Measurements from ENCODE around the gene RGMB. TPM values are rescaled to one million over a fixed set of nuclear protein-coding genes. Genes with fewer than 3 reads are reported as not detected.
A peak's percentile ranks its signal among the peaks of the same experiment; 100 is the strongest.

RGMB gene
- total RNA-seq, 1 experiment from 2014 or later = 35.8 TPM

DNA sequence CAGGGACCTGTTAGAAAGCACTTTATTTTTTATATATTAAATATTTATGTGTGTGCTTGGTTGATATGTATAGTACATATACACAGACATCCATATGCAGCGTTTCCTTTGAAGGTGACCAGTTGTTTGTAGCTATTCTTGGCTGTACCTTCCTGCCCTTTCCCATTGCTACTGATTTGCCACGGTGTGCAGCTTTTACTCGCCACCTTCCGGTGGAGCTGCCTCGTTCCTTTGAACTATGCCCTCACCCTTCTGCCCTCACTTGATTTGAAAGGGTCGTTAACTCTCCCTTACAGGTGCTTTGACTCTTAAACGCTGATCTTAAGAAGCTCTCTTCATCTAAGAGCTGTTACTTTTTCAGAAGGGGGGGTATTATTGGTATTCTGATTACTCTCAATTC lies 20.5 kb downstream of the RGMB start:
- intact Hi-C loops (cut with micrococcal nuclease; ENCODE audit: unreplicated experiment) = no loop called here
- DNase-seq = no peak
- CTCF ChIA-PET = no interaction called here
- no peaks in the 10 kb centered on the region for H3K9me3 Mint-ChIP-seq (ENCODE audit: low read depth, unreplicated experiment)
- H3K27ac Mint-ChIP-seq (ENCODE audit: unreplicated experiment) = no peak overlapping the region
- H3K4me3 Mint-ChIP-seq (ENCODE audit: low read depth, unreplicated experiment) = no peak overlapping the region
- H3K27me3 Mint-ChIP-seq (ENCODE audit: unreplicated experiment) = no peaks in the 10 kb centered on the region
- peaks cover 4% of the 10 kb centered on the region for H3K36me3 Mint-ChIP-seq (ENCODE audit: insufficient read depth, unreplicated experiment)
- peaks cover 13% of the 10 kb centered on the region for H3K4me1 Mint-ChIP-seq (ENCODE audit: low read depth, unreplicated experiment)
- no TSS peak for BruUV-seq (replicated peaks)
- TF ChIP-seq CTCF (IDR thresholded peaks at IDR 0.05; ENCODE audit: unreplicated experiment) = no peak

- intact Hi-C loops (cut with micrococcal nuclease; ENCODE audit: unreplicated experiment) = no loop called here
- TF ChIP-seq CTCF (IDR thresholded peaks at IDR 0.05; ENCODE audit: unreplicated experiment) = no peak
- H3K9me3 Mint-ChIP-seq (ENCODE audit: low read depth, unreplicated experiment) = no peaks in the 10 kb centered on the region
- no TSS peak for BruUV-seq (replicated peaks)
- CTCF ChIA-PET = interaction anchor here (2.0 kb wide), 1 partner anchor 26 kb away, joined by 11 read pairs; no protein-coding TSS in a partner anchor
- H3K27ac Mint-ChIP-seq (ENCODE audit: unreplicated experiment) = no peak overlapping the region
- H3K4me3 Mint-ChIP-seq (ENCODE audit: low read depth, unreplicated experiment) = no peak overlapping the region
- H3K36me3 Mint-ChIP-seq (ENCODE audit: insufficient read depth, unreplicated experiment) = peaks cover 4% of the 10 kb centered on the region
- no peaks in the 10 kb centered on the region for H3K27me3 Mint-ChIP-seq (ENCODE audit: unreplicated experiment)
- peaks cover 13% of the 10 kb centered on the region for H3K4me1 Mint-ChIP-seq (ENCODE audit: low read depth, unreplicated experiment)
- no peak for DNase-seq
These were observed 21.1 kb downstream of the RGMB start for GRCh38 chr5:98794414-98795080.

DNA sequence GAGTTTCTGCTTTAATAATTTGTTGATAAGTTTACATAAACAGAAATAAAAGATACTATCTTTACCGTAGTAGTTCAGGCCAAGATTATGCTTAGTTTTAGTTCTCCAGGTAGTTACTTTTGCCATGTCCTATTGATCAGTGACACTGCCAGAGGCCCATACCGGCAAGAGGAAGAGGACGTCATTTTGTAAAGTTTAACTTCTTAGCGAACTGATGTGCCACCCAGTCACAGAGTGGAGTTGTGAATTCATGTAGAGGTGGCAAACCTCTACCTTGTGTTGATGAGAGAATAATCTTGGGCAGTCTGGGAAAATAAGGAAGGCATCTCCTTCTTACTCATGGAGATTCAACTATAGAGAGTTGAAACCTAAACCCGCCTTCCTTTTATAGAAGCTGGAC lies 21.8 kb downstream of the RGMB start:
- Mint-ChIP-seq H3K9me3 (ENCODE audit: low read depth, unreplicated experiment) (no peaks in the 10 kb centered on the region), H3K27ac (ENCODE audit: unreplicated experiment) (peak overlapping the region; percentile 25), H3K27me3 (ENCODE audit: unreplicated experiment) (no peaks in the 10 kb centered on the region), H3K4me3 (ENCODE audit: low read depth, unreplicated experiment) (no peak overlapping the region), H3K4me1 (ENCODE audit: low read depth, unreplicated experiment) (peaks cover 13% of the 10 kb centered on the region), H3K36me3 (ENCODE audit: insufficient read depth, unreplicated experiment) (peaks cover 4% of the 10 kb centered on the region)
- intact Hi-C loops (cut with micrococcal nuclease; ENCODE audit: unreplicated experiment) = no loop called here
- CTCF ChIA-PET = interaction anchor here (1.1 to 2.0 kb wide), 3 partner anchors 12 to 1261 kb away, joined by 3 to 11 read pairs (median 4); no protein-coding TSS in a partner anchor
- no peak for TF ChIP-seq CTCF (IDR thresholded peaks at IDR 0.05; ENCODE audit: unreplicated experiment)
- no TSS peak for BruUV-seq (replicated peaks)
- no peak for DNase-seq

DNA sequence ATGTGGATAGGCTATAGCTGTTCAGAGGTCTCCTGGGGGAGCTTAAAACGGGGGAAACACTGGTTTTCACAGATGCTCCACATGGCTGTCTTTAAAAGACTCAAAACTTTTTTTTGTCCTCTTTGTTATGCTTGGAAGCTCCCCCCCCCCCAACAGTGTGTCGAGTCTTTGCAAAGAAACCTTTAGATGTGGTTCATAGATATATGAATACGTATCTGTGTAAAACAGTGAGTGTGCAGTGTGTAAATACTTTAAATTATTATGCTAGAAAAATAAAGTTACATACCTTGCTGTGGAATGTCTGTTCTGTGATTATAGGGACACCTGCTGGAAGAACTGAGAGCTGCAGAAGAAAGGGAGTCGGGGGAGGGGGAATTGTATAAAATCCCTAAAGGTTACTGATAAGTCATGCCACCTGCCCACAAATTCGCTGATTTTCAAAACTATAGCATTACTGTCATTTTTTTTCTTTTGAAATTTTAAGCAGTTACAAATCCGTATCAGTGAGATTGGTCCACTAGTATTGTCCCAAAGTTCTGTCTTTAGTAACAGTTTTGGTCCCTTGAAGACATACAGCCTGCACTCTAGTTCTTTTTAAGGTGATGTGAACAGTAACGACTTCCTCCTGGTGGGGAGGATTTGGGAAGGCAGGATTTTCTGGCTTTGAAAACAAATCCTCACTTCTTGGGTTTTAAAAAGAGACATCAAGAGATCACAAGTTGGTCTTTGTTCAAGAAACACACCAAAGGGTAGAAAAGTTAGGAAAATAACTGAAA lies 22.9 kb downstream of the RGMB start:
- peak; percentile 81 for TF ChIP-seq CTCF (IDR thresholded peaks at IDR 0.05; ENCODE audit: unreplicated experiment)

More for the DNA sequence above, 22.9 kb downstream of the RGMB start:
- Mint-ChIP-seq H3K27ac (ENCODE audit: unreplicated experiment) (no peak overlapping the region), H3K27me3 (ENCODE audit: unreplicated experiment) (no peaks in the 10 kb centered on the region), H3K4me1 (ENCODE audit: low read depth, unreplicated experiment) (peaks cover 7% of the 10 kb centered on the region), H3K4me3 (ENCODE audit: low read depth, unreplicated experiment) (no peak overlapping the region), H3K9me3 (ENCODE audit: low read depth, unreplicated experiment) (no peaks in the 10 kb centered on the region), H3K36me3 (ENCODE audit: insufficient read depth, unreplicated experiment) (peaks cover 4% of the 10 kb centered on the region)
- no TSS peak for BruUV-seq (replicated peaks)
- intact Hi-C loops (cut with micrococcal nuclease; ENCODE audit: unreplicated experiment) = loop anchor here (2.0 kb wide), 1 partner anchor 26 kb away; no protein-coding TSS in a partner anchor
- CTCF ChIA-PET = interaction anchor here (0.6 to 2.0 kb wide), 12 partner anchors 9 to 1262 kb away, joined by 3 to 11 read pairs (median 4); no protein-coding TSS in a partner anchor
- peak; percentile 70 for DNase-seq
